GM23248 (cell line): ENCODE measurements around the gene COL18A1.

Source experiments
- EZH2 ChIP-seq: fragments of 200-600 bp; sonication (generic); IDR thresholded peaks from 2 replicates; pipeline ENCODE4 v1.6.1; 2018; ENCODE audit warnings: antibody characterized with exemption, mild to moderate bottlenecking; ENCODE audit not compliant: insufficient read depth, poor library complexity, severe bottlenecking
- EZH2phosphoT487 ChIP-seq: fragments of 200-600 bp; sonication (generic); IDR thresholded peaks from 2 replicates; pipeline ENCODE4 v1.6.1; 2018; ENCODE audit warnings: antibody characterized with exemption, moderate library complexity, mild to moderate bottlenecking, low read depth; ENCODE audit not compliant: insufficient read depth

DNA sequence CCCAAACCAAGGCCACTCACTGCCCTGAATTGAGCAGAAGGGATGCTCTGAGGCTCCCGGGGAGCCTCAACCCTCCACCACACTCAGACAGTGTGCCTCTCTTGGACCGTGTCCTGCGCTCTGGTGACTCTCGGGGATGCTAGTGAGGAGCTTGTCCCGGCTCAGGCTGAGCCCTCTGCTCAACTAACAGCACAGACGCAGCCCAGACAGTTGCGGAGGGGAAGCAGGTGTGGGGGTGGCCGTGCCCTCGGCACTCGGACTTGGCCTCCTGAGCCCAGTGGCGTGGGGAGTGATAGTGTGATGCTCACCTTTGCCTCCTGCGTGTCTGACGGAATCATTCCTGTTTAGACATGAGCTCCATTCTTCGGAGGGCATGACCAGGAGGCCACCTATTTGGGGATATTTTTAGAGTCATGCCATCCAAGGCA is 152.7 kb downstream of the COL18A1 start:
- TF ChIP-seq EZH2 = no peak
- TF ChIP-seq EZH2phosphoT487 = no peak
